A673 (cell line): ENCODE results near the gene EHMT1. TPM values are rescaled to one million over a fixed set of nuclear protein-coding genes. Genes with fewer than 3 reads are reported as not detected.

Experiments
- BruUV-seq: library from RNA; stranded (reverse); fragments of 400-500 nt; replicated peaks from 2 replicates; lab custom pipeline; 2021; lab: Mats Ljungman, UMichigan
- CTCF ChIA-PET: fragments of 300-600 bp; sonication (Branson Sonifier 250); formaldehyde crosslinking; loops from one replicate; lab custom pipeline; 2022; ENCODE audit warnings: antibody characterized with exemption; lab: Charles Lee
- POLR2A ChIA-PET: fragments of 300-600 bp; sonication (Branson Sonifier 250); formaldehyde crosslinking; loops from one replicate; lab custom pipeline; 2022; ENCODE audit warnings: antibody characterized with exemption; ENCODE audit not compliant: low non-redundant PET; lab: Charles Lee
- DNase-seq: peaks from one replicate; pipeline ENCODE4 v3.0.0-alpha.2; 2015; ENCODE audit warnings: low spot score
- H3K27ac ChIP-seq: fragments of 200-600 bp; sonication (generic); 2 replicates; pipeline ENCODE4 v1.5.1; 2016; ENCODE audit warnings: mixed run types, low read depth, mild to moderate bottlenecking, mixed read lengths, antibody characterized with exemption, low read length; ENCODE audit not compliant: poor library complexity, severe bottlenecking
- H3K27me3 ChIP-seq: fragments of 200-600 bp; sonication (generic); replicated peaks from 2 replicates; pipeline ENCODE4 v1.6.1; 2017; ENCODE audit warnings: mixed run types, low read depth, mild to moderate bottlenecking, mixed read lengths, antibody characterized with exemption, low read length; ENCODE audit not compliant: insufficient read depth, poor library complexity
- H3K36me3 ChIP-seq: fragments of 200-600 bp; sonication (generic); 2 replicates; pipeline ENCODE4 v1.6.1; 2016; ENCODE audit warnings: mixed run types, mild to moderate bottlenecking, mixed read lengths, antibody characterized with exemption, low read length; ENCODE audit not compliant: insufficient read depth, poor library complexity, severe bottlenecking
- H3K4me1 ChIP-seq: fragments of 200-600 bp; sonication (generic); 2 replicates; pipeline ENCODE4 v1.6.1; 2017; ENCODE audit warnings: mixed run types, mild to moderate bottlenecking, mixed read lengths, antibody characterized with exemption, low read length; ENCODE audit not compliant: insufficient read depth, poor library complexity, severe bottlenecking
- H3K4me3 ChIP-seq: fragments of 200-600 bp; sonication (generic); 2 replicates; pipeline ENCODE4 v1.5.1; 2016; ENCODE audit warnings: low read depth, mixed run types, mild to moderate bottlenecking, mixed read lengths, low read length; ENCODE audit not compliant: poor library complexity, severe bottlenecking
- H3K9me3 ChIP-seq: fragments of 200-600 bp; sonication (generic); 2 replicates; pipeline ENCODE4 v1.6.1; 2016; ENCODE audit warnings: mixed run types, low read depth, mild to moderate bottlenecking, mixed read lengths, antibody characterized with exemption, low read length; ENCODE audit not compliant: poor library complexity, severe bottlenecking
- CTCF ChIP-seq: fragments of 300-800, 200-600 bp; sonication (generic); conservative IDR thresholded peaks from 2 replicates; pipeline ENCODE4 v1.5.1; 2017; ENCODE audit warnings: low read depth, mild to moderate bottlenecking, antibody characterized with exemption, low read length, moderate library complexity, mixed read lengths
- EZH2 ChIP-seq: fragments of 200-600 bp; sonication (generic); IDR thresholded peaks from 2 replicates; pipeline ENCODE4 v1.6.1; 2017; ENCODE audit warnings: borderline replicate concordance, low read depth, mild to moderate bottlenecking, mixed read lengths, antibody characterized with exemption, low read length; ENCODE audit not compliant: poor library complexity, severe bottlenecking
- intact Hi-C: fragments of 100-400 bp; cut with micrococcal nuclease; formaldehyde crosslinking; loops from one replicate; pipeline ENCODE4 v1.10.0; 2022; ENCODE audit not compliant: unreplicated experiment
- total RNA-seq: library from RNA; stranded (reverse); gene quantifications from 2 replicates; pipeline ENCODE4 v1.2.3, GENCODE V29; 2021

EHMT1 gene
- total RNA-seq, 1 experiment from 2014 or later: 115 TPM

DNA sequence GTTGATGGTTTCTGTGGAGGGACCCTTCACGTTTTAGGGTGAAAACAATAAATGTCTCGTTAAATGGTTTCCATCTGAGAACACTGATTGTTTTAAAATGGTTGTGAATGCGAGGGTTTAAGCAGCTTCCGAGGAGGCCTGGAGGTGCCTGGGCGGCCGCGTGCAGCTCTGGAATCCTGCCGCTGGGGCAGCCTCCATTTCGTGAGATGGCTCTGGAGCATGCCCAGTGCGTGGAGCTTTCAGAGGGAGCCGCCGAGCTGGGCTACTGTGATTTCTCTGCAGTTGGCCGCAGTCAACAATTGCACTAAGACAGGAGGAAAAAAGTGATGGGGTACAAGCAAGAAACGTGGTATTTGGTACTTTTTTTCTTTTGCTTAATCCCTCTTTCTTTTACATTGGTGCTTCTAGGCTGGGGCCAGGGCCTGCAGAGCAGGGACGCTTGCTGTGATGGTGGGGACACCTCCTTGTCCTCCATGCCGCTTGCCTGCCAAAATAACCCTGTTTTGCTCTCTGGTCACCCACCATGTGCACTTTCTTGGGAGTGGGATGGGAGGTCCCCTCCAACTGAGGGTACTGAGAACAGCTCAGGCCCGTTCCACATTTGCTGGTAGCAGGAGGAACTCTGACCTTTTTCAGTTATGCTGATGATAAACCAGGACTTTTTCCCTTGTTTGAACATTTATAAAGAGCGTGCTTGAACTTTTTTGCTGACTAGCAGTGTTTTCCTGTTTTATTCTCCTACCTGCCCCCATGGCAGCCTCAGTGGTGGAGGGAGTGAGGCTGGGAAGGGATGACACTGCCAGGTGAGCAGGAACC lies 47.1 kb downstream of the EHMT1 start:
- DNase-seq: no peak
- ChIA-PET CTCF (no interaction called here), POLR2A (no interaction called here)
- Histone ChIP-seq H3K9me3 (no peaks in the 10 kb centered on the region), H3K36me3 (no peaks in the 10 kb centered on the region), H3K4me3 (no peak overlapping the region), H3K27ac (peak overlapping the region; percentile 32), H3K4me1 (peaks cover 22% of the 10 kb centered on the region), H3K27me3 (no peaks in the 10 kb centered on the region)
- TF ChIP-seq CTCF: no peak
- no peak for TF ChIP-seq EZH2
- intact Hi-C loops: no loop called here
- BruUV-seq: no TSS peak

- Histone ChIP-seq H3K4me3 (no peak overlapping the region), H3K36me3 (no peaks in the 10 kb centered on the region), H3K27me3 (no peaks in the 10 kb centered on the region), H3K27ac (peak overlapping the region; percentile 32), H3K9me3 (no peaks in the 10 kb centered on the region), H3K4me1 (peaks cover 22% of the 10 kb centered on the region)
- CTCF ChIA-PET: interaction anchor here (0.9 kb wide), 1 partner anchor 29 kb away, joined by 3 read pairs; no protein-coding TSS in a partner anchor
- BruUV-seq: no TSS peak
- no peak for DNase-seq
- TF ChIP-seq EZH2: no peak
- no peak for TF ChIP-seq CTCF
- intact Hi-C loops: no loop called here
- POLR2A ChIA-PET: no interaction called here
Measured at GRCh38 chr9:137666513-137666822, 47.7 kb downstream of the EHMT1 start.

- Histone ChIP-seq H3K27ac (peak overlapping the region; percentile 32), H3K4me1 (peaks cover 22% of the 10 kb centered on the region), H3K9me3 (no peaks in the 10 kb centered on the region), H3K36me3 (no peaks in the 10 kb centered on the region), H3K4me3 (no peak overlapping the region), H3K27me3 (no peaks in the 10 kb centered on the region)
- intact Hi-C loops: no loop called here
- ChIA-PET CTCF (interaction anchor here (0.9 kb wide), 1 partner anchor 28 kb away, joined by 3 read pairs; no protein-coding TSS in a partner anchor), POLR2A (interaction anchor here (0.5 kb wide), 1 partner anchor 324 kb away, joined by 6 read pairs; no protein-coding TSS in a partner anchor)
- TF ChIP-seq CTCF (no peak), EZH2 (no peak)
- peak; percentile 59 for DNase-seq
- no TSS peak for BruUV-seq
Measured at GRCh38 chr9:137666955-137667670, 48.3 kb downstream of the EHMT1 start.
